ENCODE results near the gene RPRD1B. TPM values are rescaled to one million over a fixed set of nuclear protein-coding genes. Genes with fewer than 3 reads are reported as not detected.
A peak's percentile ranks its signal among the peaks of the same experiment; 100 is the strongest.

The RPRD1B gene
- total RNA-seq, 3 donors from 2014 or later, result 21.4 to 33.8 (median 31.3) TPM

GRCh38 chr20:38134427-38135270 is 101.1 kb downstream of the RPRD1B start:
- no peak for TF ChIP-seq CTCF (IDR thresholded peaks at IDR 0.05)
- no peak for TF ChIP-seq POLR2A (IDR thresholded peaks at IDR 0.05)
- no peak for TF ChIP-seq POLR2AphosphoS5 (IDR thresholded peaks at IDR 0.05)
- intact Hi-C loops (cut with DNase I; ENCODE audit: low total_unique reads), result no loop called here

GRCh38 chr20:38135271-38135650 is 101.7 kb downstream of the RPRD1B start:
- Histone ChIP-seq H3K27me3 (no peaks in the 10 kb centered on the region), H3K36me3 (no peaks in the 10 kb centered on the region), H3K4me1 (no peaks in the 10 kb centered on the region), H3K4me3 (no peak overlapping the region), H3K27ac (peak overlapping the region in 1 of 2 donors; percentile 43), H3K9me3 (no peaks in the 10 kb centered on the region)
- intact Hi-C loops (cut with DNase I; ENCODE audit: low total_unique reads), result no loop called here
- DNase-seq (ENCODE audit: low spot score in 2 of 2), result no peak
- TF ChIP-seq POLR2AphosphoS5 (IDR thresholded peaks at IDR 0.05), result no peak
- no peak for TF ChIP-seq POLR2A (IDR thresholded peaks at IDR 0.05)
- no peak for TF ChIP-seq CTCF (IDR thresholded peaks at IDR 0.05)

More at GRCh38 chr20:38134427-38135270, 101.1 kb downstream of the RPRD1B start:
- no peaks in the 10 kb centered on the region for H3K27me3 ChIP-seq
- no peaks in the 10 kb centered on the region for H3K9me3 ChIP-seq
- no peak for DNase-seq (ENCODE audit: low spot score in 2 of 2)
- H3K4me3 ChIP-seq, result no peak overlapping the region
- no peaks in the 10 kb centered on the region for H3K36me3 ChIP-seq
- no peaks in the 10 kb centered on the region for H3K4me1 ChIP-seq
- peak overlapping the region in 1 of 2 donors; percentile 43 for H3K27ac ChIP-seq

- Histone ChIP-seq H3K4me1 (no peaks in the 10 kb centered on the region), H3K9me3 (no peaks in the 10 kb centered on the region), H3K36me3 (no peaks in the 10 kb centered on the region), H3K27ac (no peak overlapping the region), H3K4me3 (no peak overlapping the region), H3K27me3 (no peaks in the 10 kb centered on the region)
- TF ChIP-seq POLR2AphosphoS5 (IDR thresholded peaks at IDR 0.05), result no peak
- DNase-seq (ENCODE audit: low spot score in 2 of 2), result no peak
- intact Hi-C loops (cut with DNase I; ENCODE audit: low total_unique reads), result no loop called here
These were observed 102.3 kb downstream of the RPRD1B start for GRCh38 chr20:38135651-38136420.

GRCh38 chr20:38136421-38137245 is 103.1 kb downstream of the RPRD1B start:
- H3K4me3 ChIP-seq, result no peak overlapping the region
- intact Hi-C loops (cut with DNase I; ENCODE audit: low total_unique reads), result no loop called here
- H3K36me3 ChIP-seq, result no peaks in the 10 kb centered on the region
- H3K27ac ChIP-seq, result no peak overlapping the region
- no peaks in the 10 kb centered on the region for H3K9me3 ChIP-seq
- H3K27me3 ChIP-seq, result no peaks in the 10 kb centered on the region
- no peaks in the 10 kb centered on the region for H3K4me1 ChIP-seq
- no peak for DNase-seq (ENCODE audit: low spot score in 2 of 2)
- TF ChIP-seq CTCF (IDR thresholded peaks at IDR 0.05), result no peak
- no peak for TF ChIP-seq POLR2AphosphoS5 (IDR thresholded peaks at IDR 0.05)
- no peak for TF ChIP-seq POLR2A (IDR thresholded peaks at IDR 0.05)

- H3K36me3 ChIP-seq, result no peaks in the 10 kb centered on the region
- H3K4me1 ChIP-seq, result no peaks in the 10 kb centered on the region
- no peaks in the 10 kb centered on the region for H3K9me3 ChIP-seq
- TF ChIP-seq CTCF (IDR thresholded peaks at IDR 0.05), result no peak
- no peak for TF ChIP-seq POLR2AphosphoS5 (IDR thresholded peaks at IDR 0.05)
- no peak for TF ChIP-seq POLR2A (IDR thresholded peaks at IDR 0.05)
- H3K4me3 ChIP-seq, result no peak overlapping the region
- no peak overlapping the region for H3K27ac ChIP-seq
- H3K27me3 ChIP-seq, result no peaks in the 10 kb centered on the region
- DNase-seq (ENCODE audit: low spot score in 2 of 2), result no peak
- intact Hi-C loops (cut with DNase I; ENCODE audit: low total_unique reads), result no loop called here
These were observed 104.0 kb downstream of the RPRD1B start for GRCh38 chr20:38137441-38138037.
